Keratinocyte (primary cell): Measurements from ENCODE around the gene PLB1.

ENCODE experiments used
- EZH2 ChIP-seq: IDR thresholded peaks from one replicate; pipeline ENCODE4 v1.6.1; 2012; ENCODE audit warnings: inconsistent platforms, mild to moderate bottlenecking, low read length, moderate library complexity
- TF ChIP-seq, protein P1 (sequence below), 3 experiments: IDR thresholded peaks in 1 of 3; conservative IDR thresholded peaks in 1 of 3; optimal IDR thresholded peaks in 1 of 3; 2 replicates in 2 of 3; 3 replicates in 1 of 3; pipeline versions ENCODE3 to v1.5.1; 2011; ENCODE audit warnings: low read length in 3 of 3, mild to moderate bottlenecking in 3 of 3, moderate library complexity in 2 of 3, control low read depth in 1 of 3, inconsistent platforms in 1 of 3; ENCODE audit not compliant: insufficient read depth in 2 of 3; ENCODE audit errors: extremely low read depth in 1 of 3

- TF ChIP-seq, protein P1, sequence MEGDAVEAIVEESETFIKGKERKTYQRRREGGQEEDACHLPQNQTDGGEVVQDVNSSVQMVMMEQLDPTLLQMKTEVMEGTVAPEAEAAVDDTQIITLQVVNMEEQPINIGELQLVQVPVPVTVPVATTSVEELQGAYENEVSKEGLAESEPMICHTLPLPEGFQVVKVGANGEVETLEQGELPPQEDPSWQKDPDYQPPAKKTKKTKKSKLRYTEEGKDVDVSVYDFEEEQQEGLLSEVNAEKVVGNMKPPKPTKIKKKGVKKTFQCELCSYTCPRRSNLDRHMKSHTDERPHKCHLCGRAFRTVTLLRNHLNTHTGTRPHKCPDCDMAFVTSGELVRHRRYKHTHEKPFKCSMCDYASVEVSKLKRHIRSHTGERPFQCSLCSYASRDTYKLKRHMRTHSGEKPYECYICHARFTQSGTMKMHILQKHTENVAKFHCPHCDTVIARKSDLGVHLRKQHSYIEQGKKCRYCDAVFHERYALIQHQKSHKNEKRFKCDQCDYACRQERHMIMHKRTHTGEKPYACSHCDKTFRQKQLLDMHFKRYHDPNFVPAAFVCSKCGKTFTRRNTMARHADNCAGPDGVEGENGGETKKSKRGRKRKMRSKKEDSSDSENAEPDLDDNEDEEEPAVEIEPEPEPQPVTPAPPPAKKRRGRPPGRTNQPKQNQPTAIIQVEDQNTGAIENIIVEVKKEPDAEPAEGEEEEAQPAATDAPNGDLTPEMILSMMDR (optimal IDR thresholded peaks at IDR 0.05 in 1 of 3, IDR thresholded peaks at IDR 0.05 in 1 of 3, conservative IDR thresholded peaks at IDR 0.05 in 1 of 3; ENCODE audit: extremely low read depth in 1 of 3, insufficient read depth in 2 of 3, low read length in 3 of 3), result no peak
- TF ChIP-seq EZH2, result no peak
These were observed 130.5 kb downstream of the PLB1 start for GRCh38 chr2:28626376-28626775.
